ENCODE data around the gene KIRREL3.

Gene KIRREL3

GRCh38 chr11:127000291-127000968 lies at the start of gene KIRREL3:
KIRREL3 (minus strand) TSS chr11:127000770.
- Histone ChIP-seq H3K4me3 (ENCODE audit: low read depth in 1 of 2, low read length in 1 of 2) (no peak within 1 kb of the TSS), H3K27me3 (peaks cover 97% of the 10 kb centered on the region)

GRCh38 chr11:127050186-127050585 lies 49.6 kb upstream of the KIRREL3 start:
- Histone ChIP-seq H3K4me3 (ENCODE audit: low read depth in 1 of 2, low read length in 1 of 2) (no peak overlapping the region), H3K36me3 (no peaks in the 10 kb centered on the region), H3K27ac (no peak overlapping the region), H3K4me1 (ENCODE audit: control insufficient read depth in 1 of 2, insufficient read depth in 1 of 2, low read depth in 1 of 2, low read length in 1 of 2) (no peaks in the 10 kb centered on the region), H3K9me3 (no peaks in the 10 kb centered on the region), H3K27me3 (no peaks in the 10 kb centered on the region)
- TF ChIP-seq, protein P1, sequence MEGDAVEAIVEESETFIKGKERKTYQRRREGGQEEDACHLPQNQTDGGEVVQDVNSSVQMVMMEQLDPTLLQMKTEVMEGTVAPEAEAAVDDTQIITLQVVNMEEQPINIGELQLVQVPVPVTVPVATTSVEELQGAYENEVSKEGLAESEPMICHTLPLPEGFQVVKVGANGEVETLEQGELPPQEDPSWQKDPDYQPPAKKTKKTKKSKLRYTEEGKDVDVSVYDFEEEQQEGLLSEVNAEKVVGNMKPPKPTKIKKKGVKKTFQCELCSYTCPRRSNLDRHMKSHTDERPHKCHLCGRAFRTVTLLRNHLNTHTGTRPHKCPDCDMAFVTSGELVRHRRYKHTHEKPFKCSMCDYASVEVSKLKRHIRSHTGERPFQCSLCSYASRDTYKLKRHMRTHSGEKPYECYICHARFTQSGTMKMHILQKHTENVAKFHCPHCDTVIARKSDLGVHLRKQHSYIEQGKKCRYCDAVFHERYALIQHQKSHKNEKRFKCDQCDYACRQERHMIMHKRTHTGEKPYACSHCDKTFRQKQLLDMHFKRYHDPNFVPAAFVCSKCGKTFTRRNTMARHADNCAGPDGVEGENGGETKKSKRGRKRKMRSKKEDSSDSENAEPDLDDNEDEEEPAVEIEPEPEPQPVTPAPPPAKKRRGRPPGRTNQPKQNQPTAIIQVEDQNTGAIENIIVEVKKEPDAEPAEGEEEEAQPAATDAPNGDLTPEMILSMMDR (IDR thresholded peaks at IDR 0.05), result no peak

More at GRCh38 chr11:127000291-127000968, at the start of gene KIRREL3:
- Histone ChIP-seq H3K9me3 (no peaks in the 10 kb centered on the region), H3K4me1 (ENCODE audit: control insufficient read depth in 1 of 2, insufficient read depth in 1 of 2, low read depth in 1 of 2, low read length in 1 of 2) (no peaks in the 10 kb centered on the region), H3K36me3 (no peaks in the 10 kb centered on the region), H3K27ac (no peak within 1 kb of the TSS)
- TF ChIP-seq, protein P1 (IDR thresholded peaks at IDR 0.05), result no peak

GRCh38 chr11:127049486-127049885 lies 48.9 kb upstream of the KIRREL3 start:
- Histone ChIP-seq H3K27ac (no peak overlapping the region), H3K4me3 (ENCODE audit: low read depth in 1 of 2, low read length in 1 of 2) (no peak overlapping the region), H3K27me3 (no peaks in the 10 kb centered on the region), H3K9me3 (no peaks in the 10 kb centered on the region), H3K4me1 (ENCODE audit: control insufficient read depth in 1 of 2, insufficient read depth in 1 of 2, low read depth in 1 of 2, low read length in 1 of 2) (no peaks in the 10 kb centered on the region), H3K36me3 (no peaks in the 10 kb centered on the region)
- TF ChIP-seq, protein P1 (IDR thresholded peaks at IDR 0.05), result no peak

DNA sequence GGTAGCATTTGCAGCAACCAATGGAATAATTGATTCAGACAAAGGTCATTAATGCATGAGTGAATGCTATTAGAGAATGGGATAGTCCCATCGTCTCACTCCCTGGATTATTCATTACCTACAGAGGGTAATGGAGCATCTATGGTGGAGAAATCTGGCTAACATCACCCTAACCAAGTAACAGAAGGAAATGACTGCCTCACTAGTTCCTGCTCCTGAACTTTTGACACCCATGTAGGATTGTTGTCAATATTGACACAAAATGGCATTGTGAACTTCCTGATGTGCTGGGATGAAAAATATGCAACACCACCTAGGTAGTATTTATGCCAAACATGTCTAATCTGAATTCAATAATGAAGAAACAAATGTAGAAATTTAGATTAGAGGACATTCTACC lies 44.0 kb upstream of the KIRREL3 start:
- Histone ChIP-seq H3K36me3 (no peaks in the 10 kb centered on the region), H3K27me3 (no peaks in the 10 kb centered on the region), H3K4me3 (ENCODE audit: low read depth in 1 of 2, low read length in 1 of 2) (no peak overlapping the region), H3K27ac (no peak overlapping the region), H3K4me1 (ENCODE audit: control insufficient read depth in 1 of 2, insufficient read depth in 1 of 2, low read depth in 1 of 2, low read length in 1 of 2) (no peaks in the 10 kb centered on the region), H3K9me3 (no peaks in the 10 kb centered on the region)
- TF ChIP-seq, protein P1 (IDR thresholded peaks at IDR 0.05), result no peak

DNA sequence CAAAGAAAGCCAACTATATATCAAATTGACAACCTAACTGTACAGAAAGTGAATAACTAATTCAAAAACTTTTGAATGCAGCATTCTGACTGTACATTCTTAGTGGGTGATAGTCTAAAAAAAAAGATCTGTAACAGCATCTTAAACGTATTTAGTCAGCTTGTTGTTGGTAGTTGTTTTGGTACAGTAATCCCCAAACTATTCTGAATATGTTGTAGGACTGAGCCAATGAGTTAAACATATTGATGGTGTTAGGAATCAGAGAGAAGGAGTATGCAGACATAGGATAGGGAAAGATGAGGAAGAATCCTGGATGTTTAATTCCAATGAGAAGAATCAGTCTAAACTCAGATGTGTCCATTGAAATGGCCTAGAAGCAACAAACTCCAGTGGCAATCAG lies 41.9 kb upstream of the KIRREL3 start:
- H3K27me3 ChIP-seq, result no peaks in the 10 kb centered on the region
- no peak overlapping the region for H3K4me3 ChIP-seq (ENCODE audit: low read depth in 1 of 2, low read length in 1 of 2)
- no peaks in the 10 kb centered on the region for H3K36me3 ChIP-seq
- no peaks in the 10 kb centered on the region for H3K9me3 ChIP-seq
- TF ChIP-seq, protein P1 (IDR thresholded peaks at IDR 0.05), result no peak
- H3K4me1 ChIP-seq (ENCODE audit: control insufficient read depth in 1 of 2, insufficient read depth in 1 of 2, low read depth in 1 of 2, low read length in 1 of 2), result no peaks in the 10 kb centered on the region
- H3K27ac ChIP-seq, result no peak overlapping the region

Measured in neutrophil (primary cell).